DMS 273 (cell line): Measurements from ENCODE around the gene KLF7.
"Not testable (repeated sequence)": the region's sequence is repeated elsewhere in the genome, so short reads cannot be mapped to it uniquely, and the experiment has no call there.

ENCODE experiments used
- DNase-seq: peaks from one replicate; lab custom pipeline; 2025; ENCODE audit not compliant: unreplicated experiment; lab: John Stamatoyannopoulos, UW

KLF7 gene

DNA sequence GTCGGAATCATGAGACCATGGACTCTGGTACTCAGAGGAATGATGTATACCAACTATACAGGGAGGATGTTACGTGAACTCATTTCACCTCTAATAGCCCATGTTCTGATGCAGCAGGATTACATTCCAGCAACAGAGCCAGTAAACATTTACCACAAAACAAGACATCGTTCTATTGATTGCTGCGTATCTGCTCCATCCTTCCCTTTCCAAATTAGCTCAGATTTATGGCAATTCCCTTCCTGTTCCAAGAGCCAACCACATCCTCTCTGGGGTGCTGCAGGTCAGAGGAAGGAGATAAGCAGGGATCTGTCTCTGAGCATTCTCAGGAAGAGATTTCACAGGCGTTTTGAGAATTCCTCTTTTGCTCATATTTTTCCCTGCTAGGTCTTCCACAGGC, 98.3 kb downstream of the KLF7 start:
- DNase-seq = no peak

DNA sequence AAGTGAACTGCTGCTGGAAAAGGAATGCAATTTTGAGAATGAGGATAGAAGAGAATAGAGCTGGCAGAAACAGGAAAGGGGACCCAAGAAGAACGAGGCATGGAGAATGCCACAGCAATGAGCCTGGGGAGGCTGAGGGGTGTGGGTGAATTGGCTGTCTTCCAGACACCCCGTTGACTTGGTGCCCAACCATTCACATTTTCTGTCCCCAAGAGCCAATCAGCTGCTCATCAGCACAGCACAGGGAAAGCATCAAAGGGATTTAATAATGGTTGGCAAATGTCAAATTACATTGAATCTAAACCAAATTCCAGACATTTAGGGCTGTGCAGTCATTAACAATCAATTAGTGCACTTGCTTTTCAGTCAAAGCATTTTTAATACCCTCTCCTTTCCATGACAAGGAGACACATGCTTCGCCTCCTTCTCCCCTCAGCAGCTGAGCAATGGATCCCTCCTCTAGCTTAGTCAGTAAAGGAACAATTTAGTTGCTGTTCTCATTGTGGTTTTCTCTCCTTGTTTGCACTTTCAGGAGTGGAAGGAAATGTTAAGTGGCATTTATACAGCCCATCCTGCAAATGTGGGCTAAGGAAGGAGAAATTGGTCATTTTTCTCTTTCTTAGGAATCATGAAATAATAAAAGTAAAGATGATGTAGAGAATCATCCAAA, 98.8 kb downstream of the KLF7 start:
- no peak for DNase-seq

DNA sequence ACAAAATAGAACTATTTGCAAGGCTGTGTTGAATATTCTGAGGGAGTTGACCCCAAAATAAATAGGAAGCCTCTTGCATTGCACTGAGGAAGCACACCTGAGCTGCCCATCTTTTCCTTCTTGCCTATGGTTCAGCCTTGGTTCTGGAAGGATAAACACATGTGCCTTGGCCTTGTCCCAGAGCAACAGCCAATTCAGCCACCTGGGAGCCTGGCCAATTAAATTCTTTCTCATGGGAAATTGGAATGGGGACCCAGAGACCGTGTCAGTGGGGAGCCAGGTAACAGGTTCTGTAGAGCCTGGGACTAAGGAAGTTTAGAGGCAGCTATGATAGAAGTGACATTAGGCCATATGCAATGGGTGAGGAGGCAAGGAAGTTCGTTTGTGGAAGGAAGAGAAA, 99.6 kb downstream of the KLF7 start:
- no peak for DNase-seq

DNA sequence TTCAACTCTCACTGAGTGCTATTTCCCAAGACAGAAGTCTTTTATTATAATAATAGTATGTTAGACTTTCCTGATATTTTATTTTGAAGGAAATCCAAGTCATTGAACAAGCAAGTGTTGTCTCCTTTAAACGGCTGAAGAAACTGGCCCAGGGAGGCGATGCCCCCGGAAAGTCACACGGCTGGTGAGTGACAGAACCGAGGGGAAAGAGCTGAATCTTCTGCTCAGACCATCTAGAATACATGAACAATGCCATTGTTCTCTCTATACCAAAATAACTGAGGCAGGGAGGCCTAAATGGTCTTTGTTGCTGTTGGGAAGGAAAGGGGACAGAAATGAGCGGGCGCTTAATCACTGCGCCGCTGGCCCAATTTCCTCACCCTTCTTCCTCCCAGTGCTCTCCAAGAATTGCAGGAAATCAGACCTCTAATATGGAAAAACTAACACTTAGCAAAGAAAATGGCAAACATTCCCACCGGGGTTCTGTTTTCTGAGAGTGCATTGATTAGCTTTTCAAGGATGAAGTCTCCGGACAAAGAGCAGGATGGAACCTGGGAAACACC, 101.5 kb downstream of the KLF7 start:
- no peak for DNase-seq

DNA sequence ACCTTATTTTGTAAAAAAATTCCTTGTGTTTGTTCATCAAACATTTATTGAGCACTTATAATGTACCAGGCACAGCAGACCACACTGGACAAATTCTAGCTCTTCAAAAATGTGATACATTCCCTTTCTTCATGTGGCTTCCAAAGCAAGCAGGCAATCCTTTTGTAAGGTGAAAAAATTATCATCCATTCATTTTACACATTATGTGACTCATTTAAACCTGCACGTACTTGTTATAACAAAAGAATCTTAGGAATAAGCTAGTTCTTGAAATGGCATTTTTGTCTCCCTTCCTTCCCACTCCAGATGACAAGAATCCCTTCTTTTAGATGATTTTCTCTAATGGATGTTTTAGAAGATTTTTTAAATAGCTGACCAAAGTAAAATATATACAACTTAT, 104.6 kb downstream of the KLF7 start:
- DNase-seq = no peak

DNA sequence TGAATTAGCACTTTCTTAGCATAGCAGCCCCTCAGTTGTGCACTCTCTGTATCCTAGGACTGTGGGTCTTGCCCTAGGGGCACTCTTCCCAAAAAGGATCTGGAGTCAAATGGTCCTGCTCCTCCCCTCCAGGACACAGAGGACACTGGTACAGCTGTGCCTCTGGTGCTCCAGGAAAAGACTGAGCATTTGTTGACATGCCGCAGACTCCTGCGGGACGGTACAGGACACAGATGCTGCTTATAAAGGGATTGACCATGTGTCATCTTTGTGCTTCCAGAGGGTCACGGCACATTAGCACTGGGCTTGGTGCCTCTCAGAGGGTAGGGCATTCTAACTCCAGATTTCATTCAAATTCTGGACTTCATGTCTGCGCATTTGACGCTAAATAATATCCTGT, 110.5 kb downstream of the KLF7 start:
- no peak for DNase-seq

DNA sequence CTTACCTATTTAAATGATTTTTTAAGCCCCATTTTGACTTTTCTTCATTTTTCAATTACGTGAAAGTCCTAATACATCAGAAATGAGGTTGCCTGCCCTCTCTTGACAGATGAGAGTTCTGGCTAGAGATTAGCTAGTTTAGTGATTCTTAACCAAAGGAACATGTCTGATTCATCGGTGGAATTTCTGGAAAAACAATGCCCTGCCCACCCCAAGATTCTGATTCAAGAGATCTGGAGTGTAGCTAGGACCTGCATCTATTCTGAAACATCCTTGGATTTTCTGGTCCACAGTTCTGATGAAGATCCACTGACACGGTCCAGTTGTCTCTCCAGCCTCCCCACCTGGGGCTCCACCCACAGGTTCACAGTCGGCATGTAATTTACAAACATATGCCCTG, 111.2 kb downstream of the KLF7 start:
- no peak for DNase-seq

DNA sequence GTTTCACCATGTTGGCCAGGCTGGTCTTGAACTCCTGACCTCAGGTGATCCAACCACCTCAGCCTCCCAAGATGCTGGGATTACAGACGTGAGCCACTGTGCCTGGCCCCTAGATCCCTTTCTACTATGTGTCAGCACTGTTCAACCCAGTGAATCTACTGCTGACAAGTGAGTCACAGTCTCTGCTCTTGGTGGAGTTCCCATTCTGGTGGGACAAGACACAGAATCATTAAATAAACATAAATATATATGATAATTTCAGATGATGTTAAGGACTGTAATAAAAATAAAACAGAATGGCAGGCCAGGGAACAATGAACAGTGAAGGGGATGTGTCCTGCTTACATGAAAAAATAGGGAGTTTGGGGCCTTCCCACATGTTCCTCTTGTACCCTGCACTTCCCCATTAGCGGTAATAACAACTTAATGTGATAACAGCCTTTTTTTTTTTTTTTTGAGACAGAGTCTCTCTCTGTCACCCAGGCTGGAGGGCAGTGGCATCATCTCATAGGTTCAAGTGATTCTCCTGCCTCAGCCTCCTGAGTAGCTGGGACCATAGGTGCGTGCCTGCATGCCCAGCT, 114.3 kb downstream of the KLF7 start:
- DNase-seq = no peak

DNA sequence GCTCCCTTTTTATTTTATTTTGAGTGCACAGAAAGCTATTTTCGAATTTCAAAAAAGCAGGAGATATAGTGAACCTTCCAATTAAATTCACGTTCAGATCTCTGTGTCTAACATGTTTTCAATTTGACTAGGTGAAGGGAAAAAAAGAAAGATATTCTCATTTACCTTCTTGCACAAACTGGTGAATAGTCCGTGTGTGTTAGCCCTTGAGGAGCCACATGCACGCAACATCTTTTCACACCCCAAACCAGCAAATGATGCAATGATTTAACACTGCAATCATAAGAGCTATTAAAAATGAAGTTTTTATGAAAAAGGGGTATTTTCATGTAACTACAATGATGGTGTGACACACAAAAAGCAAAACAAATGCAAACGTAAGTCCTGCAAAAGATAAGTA, 116.6 kb downstream of the KLF7 start:
- DNase-seq = no peak

DNA sequence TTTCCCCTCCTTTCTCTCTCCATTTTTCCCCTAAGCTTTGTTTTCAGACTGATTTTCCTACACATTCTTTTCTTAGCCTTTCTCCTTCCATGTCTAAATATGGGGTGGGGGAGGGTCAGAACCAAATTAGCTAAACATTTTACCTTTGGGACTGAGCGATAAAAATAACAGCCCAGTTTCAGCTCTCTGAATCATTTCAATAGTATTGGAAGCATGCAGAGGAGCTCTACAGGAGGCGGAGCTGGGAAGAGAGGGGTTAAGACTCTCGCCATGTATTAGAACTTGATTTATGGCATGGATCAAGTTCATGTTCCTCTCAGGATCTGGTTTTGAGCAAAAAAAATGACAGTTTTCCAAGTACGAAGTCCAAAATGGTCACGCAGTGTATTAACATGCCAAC, 117.3 kb downstream of the KLF7 start:
- no peak for DNase-seq

DNA sequence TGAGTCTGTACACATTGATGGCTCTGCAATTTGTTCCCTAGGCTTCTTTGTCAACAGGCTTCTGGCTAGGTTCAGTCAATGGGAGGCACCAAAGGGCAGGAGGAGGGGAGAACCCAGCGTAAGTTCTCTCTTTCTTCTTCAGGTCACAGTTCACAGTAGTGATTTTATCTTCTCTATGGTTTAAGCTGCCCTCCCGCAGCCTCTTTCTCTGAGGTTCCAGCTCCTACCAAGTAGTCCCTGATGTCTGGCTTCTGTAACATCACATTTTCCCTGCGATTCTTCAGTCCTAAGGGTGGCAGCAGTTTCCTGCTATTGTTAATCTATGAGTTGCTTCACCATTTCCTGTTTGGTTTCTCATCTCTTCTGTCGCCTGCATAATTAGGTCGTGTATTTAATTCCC, 119.0 kb downstream of the KLF7 start:
- DNase-seq = no peak

DNA sequence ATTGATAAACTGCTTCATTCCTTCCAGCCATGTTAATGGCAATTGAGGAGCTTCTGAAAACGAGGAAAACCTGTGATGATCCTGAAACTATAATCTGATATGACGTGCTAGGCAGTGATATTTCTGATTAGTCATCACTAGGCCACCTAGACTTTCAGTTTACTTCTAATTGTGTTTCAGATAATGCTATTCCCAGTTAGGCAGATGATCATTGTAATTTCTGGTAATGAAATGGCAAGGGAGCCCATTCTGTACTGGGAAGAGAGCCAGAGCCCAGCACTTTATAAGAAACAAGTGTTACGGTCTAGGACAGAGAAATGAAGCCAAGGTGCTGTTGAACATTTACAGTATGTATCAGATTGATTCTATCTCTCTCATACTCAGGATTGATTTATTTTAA, 120.2 kb downstream of the KLF7 start:
- DNase-seq = no peak

DNA sequence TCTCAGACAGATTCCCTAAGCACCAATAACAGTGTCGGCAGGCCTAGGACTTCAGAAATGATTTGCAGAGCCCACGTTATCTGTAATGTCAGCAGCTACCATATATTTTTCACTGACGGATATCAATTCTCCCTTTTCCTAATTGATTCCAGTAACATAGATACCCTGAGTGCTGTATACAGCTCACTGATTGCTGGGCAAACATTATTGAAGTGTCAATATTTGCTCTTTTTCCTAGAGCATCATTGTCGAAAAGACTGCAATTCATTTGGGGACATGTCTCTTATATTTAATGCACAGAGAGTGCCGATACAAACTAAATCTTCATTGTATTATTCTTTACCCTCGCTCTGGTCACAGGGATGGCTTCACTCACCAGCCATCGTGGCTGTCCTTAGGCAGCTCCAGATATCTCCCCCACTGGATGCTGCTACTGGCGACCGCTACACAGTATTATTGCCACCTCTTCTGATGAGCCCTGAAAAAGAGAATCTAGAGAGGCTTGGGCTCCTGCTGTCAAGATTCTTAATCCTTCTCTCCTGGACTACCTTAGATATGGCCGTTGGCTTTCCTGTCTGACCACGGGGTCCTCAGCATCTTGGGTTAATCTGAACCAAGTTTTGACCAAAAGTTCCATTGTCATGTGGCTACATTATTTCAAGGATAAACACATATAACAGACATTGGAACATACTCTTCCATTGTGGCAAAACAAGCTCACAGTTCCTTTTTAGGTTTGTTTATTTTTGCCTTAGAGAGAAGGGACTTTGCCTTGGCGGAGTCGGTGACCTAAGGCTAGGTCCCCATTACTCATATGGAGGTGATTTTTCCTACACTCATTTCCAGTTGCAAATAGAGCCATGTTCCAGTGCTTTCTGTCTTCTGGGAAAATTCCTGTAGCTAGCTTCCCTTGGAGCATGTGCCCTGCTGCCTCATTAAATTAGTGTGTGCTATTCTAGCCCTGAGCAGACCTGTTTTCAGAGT, 121.1 kb downstream of the KLF7 start:
- no peak for DNase-seq

DNA sequence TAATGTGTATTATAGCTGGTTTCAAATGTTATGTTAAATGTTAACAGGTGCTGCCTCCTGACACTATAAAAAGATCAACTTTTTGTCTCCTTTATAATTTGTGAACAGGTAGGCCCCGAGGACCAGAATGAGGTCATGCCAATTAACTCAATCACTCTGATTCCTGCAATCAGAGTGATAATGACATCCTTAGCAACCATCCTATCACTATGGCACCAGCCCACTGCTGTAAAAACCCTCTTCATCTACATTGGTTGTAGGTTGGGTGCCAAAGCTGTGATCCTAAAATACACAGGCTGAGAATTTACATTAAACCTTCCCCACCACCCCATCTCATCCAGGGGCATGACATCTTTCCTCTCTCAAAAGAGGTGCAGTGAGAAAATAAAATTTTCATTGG, 122.9 kb downstream of the KLF7 start:
- no peak for DNase-seq

DNA sequence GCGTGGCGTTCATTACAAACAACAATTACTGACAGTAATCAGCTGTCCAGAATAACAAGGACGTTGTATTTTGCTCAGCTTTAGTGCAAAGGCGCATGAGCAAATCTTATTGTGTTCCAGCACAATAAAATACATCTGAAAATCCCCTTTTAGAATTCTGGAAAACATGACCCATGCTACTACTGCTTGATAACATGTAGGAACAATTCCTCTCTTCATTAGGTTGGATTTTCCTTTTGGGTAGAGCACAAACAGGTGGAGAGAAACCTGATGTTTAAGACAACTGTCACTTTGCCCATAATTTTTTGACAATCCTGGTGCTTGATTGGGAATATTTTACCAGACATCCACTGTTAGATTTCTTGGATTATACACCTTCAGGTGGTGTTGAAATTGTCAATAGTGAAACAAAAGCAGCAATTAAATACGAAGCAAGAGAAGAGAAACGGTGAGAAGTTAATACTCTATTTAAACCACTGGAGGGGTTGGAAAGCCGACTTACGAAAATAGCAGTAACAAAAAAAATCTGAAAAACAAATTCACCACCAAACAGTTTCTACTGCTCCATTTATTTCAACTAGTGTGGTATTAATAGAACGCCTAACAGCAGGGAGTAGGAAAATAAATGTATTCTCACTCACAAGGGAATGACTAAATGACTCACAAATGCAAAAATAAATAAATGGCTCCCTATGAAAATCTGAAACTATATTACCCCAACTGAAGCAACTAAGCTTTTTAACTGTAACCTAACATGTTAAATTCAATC, 123.8 kb downstream of the KLF7 start:
- DNase-seq = no peak

DNA sequence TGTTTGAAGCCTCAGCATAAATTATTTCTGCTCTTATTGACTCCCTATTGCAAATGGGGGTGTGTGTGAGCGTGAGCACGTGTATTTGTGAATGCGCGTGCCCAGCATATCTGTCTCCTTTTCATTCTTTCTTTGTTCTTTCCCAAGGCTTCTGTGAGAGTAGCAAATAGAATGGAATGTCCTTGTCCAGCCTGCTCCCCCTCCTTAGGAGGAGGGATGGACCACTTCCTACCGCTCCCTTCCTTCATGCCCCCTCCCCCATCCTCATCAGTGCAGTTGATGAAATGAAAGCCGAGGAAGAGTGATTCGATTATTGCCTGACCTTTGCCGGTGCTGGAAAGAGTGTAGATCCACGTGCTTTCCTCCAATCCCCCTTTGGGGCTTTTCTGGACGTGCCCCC, 124.5 kb downstream of the KLF7 start:
- DNase-seq = no peak

DNA sequence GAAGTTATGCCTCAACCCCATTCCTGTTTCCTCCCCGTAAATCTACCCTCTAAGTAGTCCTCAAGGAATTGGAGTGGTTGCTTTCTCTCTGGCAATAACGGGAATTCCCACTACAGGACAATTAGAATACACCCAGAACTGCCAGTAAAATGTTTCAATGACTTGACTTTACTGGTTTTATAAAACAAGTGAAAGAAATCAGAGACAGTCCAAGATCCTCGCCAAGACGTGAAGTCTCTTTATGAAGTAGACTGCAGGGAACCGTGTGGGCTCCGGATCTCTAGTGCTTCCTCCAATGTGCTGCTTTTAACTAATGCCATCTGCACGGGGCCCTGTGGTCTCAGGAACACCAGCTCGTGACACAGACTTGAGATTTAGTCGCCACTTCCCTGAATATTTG, 125.1 kb downstream of the KLF7 start:
- DNase-seq = no peak

DNA sequence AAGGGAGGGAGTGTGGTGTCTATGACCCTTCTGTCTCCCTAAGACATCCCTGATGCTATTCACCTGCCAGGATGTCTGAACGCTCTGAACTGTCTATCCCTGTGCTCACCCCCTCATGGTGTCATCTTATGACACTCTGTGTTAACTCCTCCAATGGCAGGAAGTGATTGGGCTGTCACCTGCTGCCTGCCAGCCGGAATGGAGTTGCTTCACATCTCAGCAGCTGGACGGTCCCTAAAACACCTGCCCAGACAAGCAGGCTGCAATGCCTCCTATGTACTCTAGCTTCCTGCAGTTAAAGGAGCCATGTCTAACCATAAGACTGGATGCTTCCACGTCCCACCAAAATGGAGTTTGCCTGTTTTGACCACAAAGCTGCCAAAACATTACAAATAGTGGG, 126.5 kb downstream of the KLF7 start:
- DNase-seq = no peak

DNA sequence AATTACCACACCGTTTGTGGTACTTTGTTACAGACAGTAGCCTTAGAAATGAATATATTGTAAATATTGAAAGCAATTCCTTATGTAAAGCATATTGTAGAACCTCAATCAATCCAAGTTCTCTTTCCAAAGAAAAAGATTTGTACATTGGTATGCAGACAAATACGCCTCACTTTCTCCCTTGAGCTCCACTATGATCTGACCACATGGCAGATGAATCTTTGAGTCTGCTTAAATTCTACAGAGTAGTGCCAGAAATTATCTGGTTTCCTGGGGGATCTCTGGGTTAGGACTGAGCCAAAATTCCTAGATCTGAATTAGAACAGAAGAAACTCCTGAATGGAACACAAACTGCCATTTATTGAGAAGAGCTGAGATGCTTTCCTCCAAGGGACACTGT, 127.4 kb downstream of the KLF7 start:
- no peak for DNase-seq

DNA sequence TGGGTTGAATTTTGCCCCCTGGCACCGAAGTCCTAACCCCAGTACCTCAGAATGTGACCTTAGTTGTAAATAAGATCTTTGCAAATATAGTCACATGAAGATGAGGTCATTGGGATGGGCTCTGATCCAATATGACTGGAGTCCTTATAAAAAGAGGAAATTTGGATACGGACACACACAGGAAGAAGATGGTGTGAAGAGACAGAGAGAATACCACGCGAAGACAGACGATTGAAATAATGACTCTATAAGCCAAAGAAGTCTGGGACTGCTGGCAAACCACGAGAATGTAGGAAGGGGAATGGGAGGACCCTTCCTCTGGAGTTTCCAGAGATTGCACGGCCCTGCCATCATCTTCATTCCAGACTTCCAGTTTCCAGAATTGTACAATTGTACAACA, 127.9 kb downstream of the KLF7 start:
- DNase-seq = no peak

DNA sequence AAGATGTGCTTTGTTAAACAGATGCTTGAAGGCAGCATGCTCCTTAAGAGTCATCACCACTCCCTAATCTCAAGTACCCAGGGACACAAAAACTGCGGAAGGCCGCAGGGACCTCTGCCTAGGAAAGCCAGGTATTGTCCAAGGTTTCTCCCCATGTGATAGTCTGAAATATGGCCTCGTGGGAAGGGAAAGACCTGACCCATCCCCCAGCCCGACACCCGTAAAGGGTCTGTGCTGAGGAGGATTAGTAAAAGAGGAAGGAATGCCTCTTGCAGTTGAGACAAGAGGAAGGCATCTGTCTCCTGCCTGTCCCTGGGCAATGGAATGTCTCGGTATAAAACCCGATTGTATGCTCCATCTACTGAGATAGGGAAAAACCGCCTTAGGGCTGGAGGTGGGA, 128.7 kb downstream of the KLF7 start:
- not testable (repeated sequence) for DNase-seq
